Measurements from ENCODE around the gene SPECC1.

Gene SPECC1

GRCh38 chr17:20282526-20283308 lies 273.6 kb downstream of the SPECC1 start:
- no peaks in the 10 kb centered on the region for H3K27me3 ChIP-seq (replicated peaks; ENCODE audit: control insufficient read depth, insufficient read depth, low read length)
- H3K4me3 ChIP-seq (replicated peaks; ENCODE audit: low read depth, low read length) = no peak overlapping the region
- no peak for TF ChIP-seq CTCF (IDR thresholded peaks at IDR 0.05; ENCODE audit: insufficient read depth, low read length, poor library complexity, severe bottlenecking)
- H3K36me3 ChIP-seq (ENCODE audit: control insufficient read depth, insufficient read depth, low read length) = no peaks in the 10 kb centered on the region; the same call in none of the 2 replicates
- DNase-seq (ENCODE audit: extremely low read depth, insufficient read length) = no peak

DNA sequence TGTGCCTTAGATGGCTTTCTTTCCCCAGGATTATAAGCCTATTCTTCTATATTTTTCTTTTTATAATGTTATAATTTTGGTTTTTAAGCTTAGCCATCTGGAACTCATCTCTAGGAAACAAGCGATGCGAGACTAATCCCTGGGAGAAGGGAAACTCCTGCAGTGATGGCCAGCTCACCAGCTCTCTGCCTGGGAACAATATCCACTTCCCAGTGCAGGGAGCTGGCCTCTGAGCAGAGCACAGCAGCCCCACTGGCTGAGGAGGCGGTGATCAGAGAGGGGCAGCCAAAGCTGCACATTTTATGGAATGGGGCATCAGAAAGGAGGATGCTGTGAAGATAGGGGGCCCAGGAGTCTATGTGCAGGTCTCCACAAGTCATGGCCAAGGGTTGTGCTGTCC lies 274.9 kb downstream of the SPECC1 start:
- TF ChIP-seq CTCF (IDR thresholded peaks at IDR 0.05; ENCODE audit: insufficient read depth, low read length, poor library complexity, severe bottlenecking) = no peak
- DNase-seq (ENCODE audit: extremely low read depth, insufficient read length) = no peak
- H3K27me3 ChIP-seq (replicated peaks; ENCODE audit: control insufficient read depth, insufficient read depth, low read length) = no peaks in the 10 kb centered on the region
- H3K36me3 ChIP-seq (ENCODE audit: control insufficient read depth, insufficient read depth, low read length) = no peaks in the 10 kb centered on the region; the same call in none of the 2 replicates
- no peak overlapping the region for H3K4me3 ChIP-seq (replicated peaks; ENCODE audit: low read depth, low read length)

GRCh38 chr17:20284570-20285295 lies 275.6 kb downstream of the SPECC1 start:
- no peak for DNase-seq (ENCODE audit: extremely low read depth, insufficient read length)
- Histone ChIP-seq H3K27me3 (replicated peaks; ENCODE audit: control insufficient read depth, insufficient read depth, low read length) (no peaks in the 10 kb centered on the region), H3K36me3 (ENCODE audit: control insufficient read depth, insufficient read depth, low read length) (no peaks in the 10 kb centered on the region; the same call in none of the 2 replicates), H3K4me3 (replicated peaks; ENCODE audit: low read depth, low read length) (no peak overlapping the region)
- TF ChIP-seq CTCF (IDR thresholded peaks at IDR 0.05; ENCODE audit: insufficient read depth, low read length, poor library complexity, severe bottlenecking) = no peak

DNA sequence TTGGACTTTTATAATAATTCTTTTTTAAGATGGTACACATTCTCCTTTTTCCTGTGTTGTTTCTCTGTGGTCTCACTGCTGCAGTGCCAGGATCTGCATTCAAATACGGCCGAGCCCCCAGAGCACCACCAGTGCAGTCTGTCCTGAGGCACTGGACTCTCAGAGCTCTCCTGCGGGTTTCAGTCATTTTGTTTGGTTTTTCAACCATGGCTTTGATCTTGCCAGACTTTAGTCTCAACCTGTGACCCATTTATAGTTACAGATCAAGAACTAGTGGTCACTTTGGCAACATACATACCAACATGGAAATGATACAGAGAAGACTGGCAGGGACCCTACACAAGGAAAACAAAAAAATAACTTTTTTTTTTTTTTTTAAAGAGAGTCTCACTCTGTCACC lies 280.8 kb downstream of the SPECC1 start:
- TF ChIP-seq CTCF (IDR thresholded peaks at IDR 0.05; ENCODE audit: insufficient read depth, low read length, poor library complexity, severe bottlenecking) = no peak
- no peaks in the 10 kb centered on the region; the same call in 1 of the 2 replicates for H3K36me3 ChIP-seq (ENCODE audit: control insufficient read depth, insufficient read depth, low read length)

DNA sequence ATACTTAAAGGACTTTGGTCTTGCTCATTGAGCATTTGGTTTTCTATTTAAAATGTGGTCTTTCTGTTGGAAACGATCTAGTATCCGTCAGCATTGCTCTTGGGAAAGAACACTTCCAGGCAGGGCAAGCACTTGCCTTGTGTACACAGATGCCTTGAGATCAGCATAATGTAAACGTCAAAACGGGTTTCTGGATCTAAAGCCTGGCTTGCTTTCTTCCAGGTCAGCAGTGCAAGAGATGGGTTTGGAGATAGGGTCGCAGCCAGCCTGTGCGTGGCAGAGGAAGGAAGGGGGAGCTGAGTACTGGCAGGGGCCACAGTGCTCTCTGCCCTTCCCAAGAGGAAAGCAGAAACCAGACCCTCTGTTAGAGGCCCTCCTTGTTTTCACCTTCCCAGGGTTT lies 282.7 kb downstream of the SPECC1 start:
- TF ChIP-seq CTCF (IDR thresholded peaks at IDR 0.05; ENCODE audit: insufficient read depth, low read length, poor library complexity, severe bottlenecking) = no peak
- no peaks in the 10 kb centered on the region for H3K27me3 ChIP-seq (replicated peaks; ENCODE audit: control insufficient read depth, insufficient read depth, low read length)
- H3K36me3 ChIP-seq (ENCODE audit: control insufficient read depth, insufficient read depth, low read length) = no peaks in the 10 kb centered on the region
- DNase-seq (ENCODE audit: extremely low read depth, insufficient read length) = no peak
- H3K4me3 ChIP-seq (replicated peaks; ENCODE audit: low read depth, low read length) = no peak overlapping the region

More for the DNA sequence above, 280.8 kb downstream of the SPECC1 start:
- no peak for DNase-seq (ENCODE audit: extremely low read depth, insufficient read length)
- H3K27me3 ChIP-seq (replicated peaks; ENCODE audit: control insufficient read depth, insufficient read depth, low read length) = no peaks in the 10 kb centered on the region
- H3K4me3 ChIP-seq (replicated peaks; ENCODE audit: low read depth, low read length) = no peak overlapping the region
